ENCODE data around the gene GRIN3A.

DNA sequence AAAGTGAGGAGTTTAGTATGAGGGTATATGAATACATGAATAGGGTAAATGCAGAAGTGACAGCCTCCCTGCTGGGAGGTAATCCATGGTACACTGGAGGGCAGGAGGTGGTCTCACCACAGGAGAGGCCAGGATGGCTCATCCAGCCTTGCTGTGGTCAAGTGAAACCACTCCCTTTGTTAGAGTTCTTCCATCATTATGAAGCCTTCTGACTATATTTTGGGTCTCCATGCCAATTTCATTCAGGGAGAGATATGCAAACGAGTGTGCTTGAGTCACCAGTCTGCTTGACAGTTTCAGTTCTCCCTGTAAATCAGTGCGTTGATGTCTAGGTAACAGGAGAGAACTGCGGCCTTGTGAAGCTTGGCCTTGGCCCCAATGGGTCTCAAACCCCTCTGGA is 160.1 kb downstream of the GRIN3A start:
- TF ChIP-seq, protein P1, sequence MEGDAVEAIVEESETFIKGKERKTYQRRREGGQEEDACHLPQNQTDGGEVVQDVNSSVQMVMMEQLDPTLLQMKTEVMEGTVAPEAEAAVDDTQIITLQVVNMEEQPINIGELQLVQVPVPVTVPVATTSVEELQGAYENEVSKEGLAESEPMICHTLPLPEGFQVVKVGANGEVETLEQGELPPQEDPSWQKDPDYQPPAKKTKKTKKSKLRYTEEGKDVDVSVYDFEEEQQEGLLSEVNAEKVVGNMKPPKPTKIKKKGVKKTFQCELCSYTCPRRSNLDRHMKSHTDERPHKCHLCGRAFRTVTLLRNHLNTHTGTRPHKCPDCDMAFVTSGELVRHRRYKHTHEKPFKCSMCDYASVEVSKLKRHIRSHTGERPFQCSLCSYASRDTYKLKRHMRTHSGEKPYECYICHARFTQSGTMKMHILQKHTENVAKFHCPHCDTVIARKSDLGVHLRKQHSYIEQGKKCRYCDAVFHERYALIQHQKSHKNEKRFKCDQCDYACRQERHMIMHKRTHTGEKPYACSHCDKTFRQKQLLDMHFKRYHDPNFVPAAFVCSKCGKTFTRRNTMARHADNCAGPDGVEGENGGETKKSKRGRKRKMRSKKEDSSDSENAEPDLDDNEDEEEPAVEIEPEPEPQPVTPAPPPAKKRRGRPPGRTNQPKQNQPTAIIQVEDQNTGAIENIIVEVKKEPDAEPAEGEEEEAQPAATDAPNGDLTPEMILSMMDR (IDR thresholded peaks at IDR 0.05; ENCODE audit: low read depth, low read length, poor library complexity, severe bottlenecking) = no peak
- no peak for TF ChIP-seq EZH2phosphoT487 (IDR thresholded peaks at IDR 0.05; ENCODE audit: borderline replicate concordance, low read length)
